Testis (tissue), 5 donors: ENCODE measurements around the gene NFIL3. TPM values are rescaled to one million over a fixed set of nuclear protein-coding genes. Genes with fewer than 3 reads are reported as not detected.
"Not testable (repeated sequence)": the region's sequence is repeated elsewhere in the genome, so short reads cannot be mapped to it uniquely, and the experiment has no call there.

Experiments
- DNase-seq: peaks from one replicate; pipeline ENCODE4 v3.0.0-alpha.2; 2019
- H3K27ac ChIP-seq, 2 donors: fragments of 200-600 bp; sonication (generic); one replicate each; pipeline ENCODE4 v1.5.1; 2019
- H3K27me3 ChIP-seq: fragments of 200-600 bp; sonication (generic); one replicate; pipeline ENCODE4 v1.5.1; 2019
- H3K36me3 ChIP-seq: fragments of 200-600 bp; sonication (generic); one replicate; pipeline ENCODE4 v1.5.1; 2017; ENCODE audit warnings: low read depth; ENCODE audit errors: missing control alignments
- H3K4me1 ChIP-seq: fragments of 200-600 bp; sonication (generic); one replicate; pipeline ENCODE4 v1.5.1; 2019
- H3K4me3 ChIP-seq, 2 donors: fragments of 200-600 bp; sonication (generic); one replicate each; pipeline ENCODE4 v1.5.1; 2017 to 2019
- H3K9me3 ChIP-seq: fragments of 200-600 bp; sonication (generic); one replicate; pipeline ENCODE4 v1.5.1; 2017
- POLR2A ChIP-seq: fragments of 450-650 bp; IDR thresholded peaks from one replicate; pipeline ENCODE4 v1.6.1; 2017; ENCODE audit warnings: antibody characterized with exemption, mild to moderate bottlenecking, moderate library complexity
- WGBS, 2 donors: methylation state at CpG; one replicate each; pipeline ENCODE4 v1.1.5; 2018; 5-methylcytosine and 5-hydroxymethylcytosine counted together
- intact Hi-C: fragments of 100-400 bp; cut with DNase I; formaldehyde crosslinking; loops from one replicate; pipeline ENCODE4 v1.15.1; 2023; ENCODE audit warnings: low total_unique reads
- long read RNA-seq, 2 donors: transcript quantifications; one replicate each; lab custom pipeline, GENCODE V29; 2026
- polyA plus RNA-seq: library from polyadenylated mRNA; stranded (reverse); fragments of 350-450 nt; fragmentation: Illumina TruSeq; extraction: RNeasy Lipid Tissue Mini Kit (QIAGEN cat#74804); gene quantifications from one replicate; pipeline ENCODE4 v1.2.3, GENCODE V29; 2014; ENCODE audit warnings: low read depth, low replicate concordance; ENCODE audit not compliant: insufficient read depth
- total RNA-seq, 2 donors: library from RNA; depleted of rRNA; stranded (reverse); fragments of >200 nt; gene quantifications; one replicate each; pipeline ENCODE4 v1.2.3, GENCODE V29; 2016
- TF ChIP-seq, protein P1 (sequence below), 3 experiments: fragments of 450-650 bp in 2 of 3; fragments of 200-600 bp in 1 of 3; sonication (generic) in 1 of 3; IDR thresholded peaks; one replicate each; pipeline ENCODE4 v1.5.1; 2016 to 2019; ENCODE audit warnings: antibody characterized with exemption in 3 of 3, mild to moderate bottlenecking in 2 of 3, moderate library complexity in 1 of 3

The NFIL3 gene
- total RNA-seq (10 to 100 TPM; 25.3 to 30.5 TPM), polyA plus RNA-seq (34.8 TPM)
- long read RNA-seq, donor 1, transcript NFIL3-201 (2 exons, 2,085 nt): major isoform, 11 of 11 reads
- long read RNA-seq, donor 1, partial matches to known transcripts: 0 of 11 reads
- long read RNA-seq, donor 1, other reads (novel, unspliced or antisense): 0 of 11 reads
- long read RNA-seq, donor 2, transcript NFIL3-201 (2 exons, 2,085 nt): major isoform, 6 of 6 reads
- long read RNA-seq, donor 2, partial matches to known transcripts: 0 of 6 reads
- long read RNA-seq, donor 2, other reads (novel, unspliced or antisense): 0 of 6 reads

DNA sequence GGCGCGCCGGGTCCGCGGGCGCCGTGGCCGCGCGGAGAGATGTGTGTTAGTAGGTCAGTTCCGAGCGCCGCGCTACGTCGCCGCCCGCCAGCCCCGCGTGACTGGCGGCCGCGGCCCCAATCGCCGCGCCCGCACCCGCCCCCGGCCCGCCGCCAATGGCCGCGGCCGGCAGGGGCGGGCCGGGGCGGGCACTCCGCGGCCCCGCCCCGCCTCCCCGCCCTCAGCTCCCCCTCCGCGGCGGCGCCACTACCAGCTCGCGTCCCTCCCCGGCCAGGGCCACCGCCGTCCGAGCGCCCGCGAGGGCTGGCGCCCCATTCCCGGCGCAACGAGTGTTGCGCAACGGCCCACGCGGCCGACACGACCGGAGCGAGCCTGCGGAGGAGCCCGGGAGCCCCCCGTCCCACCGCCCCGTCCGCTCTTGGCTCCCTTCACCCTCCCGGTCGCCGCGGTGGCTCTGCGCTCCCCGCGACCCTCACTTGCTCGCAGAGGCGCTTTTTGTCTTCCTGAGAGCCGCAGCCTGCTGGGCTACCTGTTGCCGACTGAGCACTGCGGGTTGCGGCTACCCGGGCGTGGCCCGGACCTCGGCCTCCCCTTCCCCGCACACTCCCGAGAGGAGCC is at the start of gene NFIL3:
Gene NFIL3, minus strand, starts transcription at position 48 of the 618 bp plus-strand sequence. CDS start 13,098 bp downstream, outside the sequence.
- TF ChIP-seq, protein P1, sequence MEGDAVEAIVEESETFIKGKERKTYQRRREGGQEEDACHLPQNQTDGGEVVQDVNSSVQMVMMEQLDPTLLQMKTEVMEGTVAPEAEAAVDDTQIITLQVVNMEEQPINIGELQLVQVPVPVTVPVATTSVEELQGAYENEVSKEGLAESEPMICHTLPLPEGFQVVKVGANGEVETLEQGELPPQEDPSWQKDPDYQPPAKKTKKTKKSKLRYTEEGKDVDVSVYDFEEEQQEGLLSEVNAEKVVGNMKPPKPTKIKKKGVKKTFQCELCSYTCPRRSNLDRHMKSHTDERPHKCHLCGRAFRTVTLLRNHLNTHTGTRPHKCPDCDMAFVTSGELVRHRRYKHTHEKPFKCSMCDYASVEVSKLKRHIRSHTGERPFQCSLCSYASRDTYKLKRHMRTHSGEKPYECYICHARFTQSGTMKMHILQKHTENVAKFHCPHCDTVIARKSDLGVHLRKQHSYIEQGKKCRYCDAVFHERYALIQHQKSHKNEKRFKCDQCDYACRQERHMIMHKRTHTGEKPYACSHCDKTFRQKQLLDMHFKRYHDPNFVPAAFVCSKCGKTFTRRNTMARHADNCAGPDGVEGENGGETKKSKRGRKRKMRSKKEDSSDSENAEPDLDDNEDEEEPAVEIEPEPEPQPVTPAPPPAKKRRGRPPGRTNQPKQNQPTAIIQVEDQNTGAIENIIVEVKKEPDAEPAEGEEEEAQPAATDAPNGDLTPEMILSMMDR (IDR thresholded peaks at IDR 0.05): no peak
- no peak for TF ChIP-seq POLR2A
- peaks cover 33% of the 10 kb centered on the region for H3K4me1 ChIP-seq
- no peaks in the 10 kb centered on the region for H3K36me3 ChIP-seq
- H3K4me3 ChIP-seq: peak within 1 kb of the TSS; percentile 82 to 97
- H3K9me3 ChIP-seq: no peaks in the 10 kb centered on the region
- intact Hi-C loops: no loop called here
- DNase-seq: peak; percentile 87
- 0 to 1% methylated on average over 34 to 37 of the region's 92 CpGs for WGBS, 2 donors
- H3K27ac ChIP-seq: peak within 1 kb of the TSS; percentile 99
- no peaks in the 10 kb centered on the region for H3K27me3 ChIP-seq

GRCh38 chr9:91471524-91471923 is 47.9 kb upstream of the NFIL3 start:
- intact Hi-C loops, H3K4me3 ChIP-seq, H3K27me3 ChIP-seq, H3K4me1 ChIP-seq, H3K36me3 ChIP-seq, H3K9me3 ChIP-seq, DNase-seq, H3K27ac ChIP-seq: not testable (repeated sequence)
- WGBS, 2 donors: 93 to 94% methylated on average over 3 of the region's 3 CpGs

DNA sequence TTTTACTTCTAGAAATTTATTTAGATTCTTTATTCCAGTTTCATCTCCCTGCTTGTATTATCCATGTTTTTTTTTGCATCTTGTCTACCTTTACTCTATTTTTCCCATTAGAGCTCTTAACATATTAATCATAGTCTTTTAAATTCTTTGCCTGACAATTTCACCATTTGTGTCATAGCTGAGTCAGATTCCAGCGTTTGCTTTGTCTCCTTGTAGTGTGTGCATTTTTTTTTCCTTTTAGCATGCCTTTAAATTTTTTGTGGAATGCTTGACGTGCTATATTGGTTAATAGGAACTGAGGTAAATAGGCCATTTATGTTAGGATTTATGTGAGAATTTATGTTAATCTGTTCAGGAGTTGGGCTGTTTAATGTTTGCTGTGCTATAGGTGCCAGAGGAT is 41.8 kb upstream of the NFIL3 start:
- H3K4me1 ChIP-seq: no peaks in the 10 kb centered on the region
- no peak for TF ChIP-seq POLR2A
- H3K36me3 ChIP-seq: no peaks in the 10 kb centered on the region
- H3K9me3 ChIP-seq: no peaks in the 10 kb centered on the region
- no peak overlapping the region for H3K4me3 ChIP-seq
- no peak for DNase-seq
- WGBS, 2 donors: 92% methylated on average over 2 of the region's 2 CpGs
- H3K27me3 ChIP-seq: no peaks in the 10 kb centered on the region
- intact Hi-C loops: no loop called here
- no peak overlapping the region for H3K27ac ChIP-seq

- Histone ChIP-seq H3K9me3 (no peaks in the 10 kb centered on the region), H3K4me3 (no peak overlapping the region), H3K36me3 (no peaks in the 10 kb centered on the region), H3K4me1 (no peaks in the 10 kb centered on the region), H3K27ac (no peak overlapping the region), H3K27me3 (no peaks in the 10 kb centered on the region)
- WGBS, 2 donors: 87 to 89% methylated on average over 2 of the region's 2 CpGs
- intact Hi-C loops: no loop called here
- TF ChIP-seq, protein P1 (IDR thresholded peaks at IDR 0.05): no peak
- no peak for TF ChIP-seq POLR2A
- DNase-seq: no peak
Measured at GRCh38 chr9:91458906-91459305, 35.3 kb upstream of the NFIL3 start.

GRCh38 chr9:91452844-91453243 is 29.2 kb upstream of the NFIL3 start:
- no peaks in the 10 kb centered on the region for H3K36me3 ChIP-seq
- no peak for DNase-seq
- intact Hi-C loops: no loop called here
- H3K4me1 ChIP-seq: no peaks in the 10 kb centered on the region
- TF ChIP-seq, protein P1 (IDR thresholded peaks at IDR 0.05): no peak
- TF ChIP-seq POLR2A: no peak
- no peaks in the 10 kb centered on the region for H3K9me3 ChIP-seq
- no peak overlapping the region for H3K27ac ChIP-seq
- WGBS, 2 donors: 92 to 94% methylated on average over 1 of the region's 1 CpG
- no peaks in the 10 kb centered on the region for H3K27me3 ChIP-seq
- no peak overlapping the region for H3K4me3 ChIP-seq
